ENCODE data around the gene CCDC81.

CCDC81 gene

DNA sequence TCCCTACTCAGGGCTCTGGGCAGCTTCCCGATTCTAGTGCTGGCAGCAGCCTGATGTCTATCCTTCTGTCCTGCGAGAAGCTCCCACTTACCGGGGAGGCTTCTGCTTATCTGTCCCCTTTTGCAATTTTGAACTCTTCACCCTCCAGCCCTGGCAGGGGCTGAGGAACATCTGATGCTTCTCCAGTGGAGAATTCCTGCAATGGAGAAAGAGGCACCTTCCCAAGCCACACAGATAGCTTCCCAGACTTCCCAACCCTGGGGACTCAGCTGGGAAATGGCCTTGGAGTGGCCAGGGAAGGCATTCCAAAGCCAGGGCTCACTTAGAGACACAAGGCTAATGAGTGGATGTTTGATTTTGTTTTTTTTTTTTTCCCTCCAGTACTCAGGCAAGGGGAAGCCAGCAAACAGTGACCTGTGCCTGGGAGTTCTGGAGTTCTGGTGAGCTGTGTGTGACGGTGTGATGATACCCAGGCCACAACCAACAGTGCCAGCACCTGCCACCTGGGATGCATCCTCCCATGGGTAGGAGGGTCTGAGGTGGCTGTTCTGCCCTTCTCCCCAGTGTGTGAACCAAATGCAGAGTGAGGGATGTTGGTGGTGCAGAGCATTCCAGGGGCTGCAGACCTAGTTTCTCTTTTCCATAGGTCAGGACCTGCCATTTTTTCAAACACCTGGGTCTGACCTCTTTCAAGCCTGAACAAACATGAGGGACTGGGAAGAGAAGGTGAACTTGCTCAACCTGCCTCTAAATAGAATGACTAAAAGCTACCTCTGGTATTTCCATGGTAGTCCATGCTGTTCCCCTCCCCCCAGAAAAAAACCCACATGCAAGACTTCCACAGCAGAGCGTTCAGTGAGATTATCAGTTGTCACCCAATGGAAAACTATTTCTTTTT, 95.1 kb downstream of the CCDC81 start:
- no peak for DNase-seq
